Activated T-cell treated with anti-CD3 and anti-CD28 coated beads for 48 hours (primary cell): ENCODE data around the gene SPDEF.

Source experiments
- DNase-seq: peaks from one replicate; pipeline ENCODE4 v3.0.0-alpha.2; 2020; ENCODE audit warnings: low read depth

Gene SPDEF

DNA sequence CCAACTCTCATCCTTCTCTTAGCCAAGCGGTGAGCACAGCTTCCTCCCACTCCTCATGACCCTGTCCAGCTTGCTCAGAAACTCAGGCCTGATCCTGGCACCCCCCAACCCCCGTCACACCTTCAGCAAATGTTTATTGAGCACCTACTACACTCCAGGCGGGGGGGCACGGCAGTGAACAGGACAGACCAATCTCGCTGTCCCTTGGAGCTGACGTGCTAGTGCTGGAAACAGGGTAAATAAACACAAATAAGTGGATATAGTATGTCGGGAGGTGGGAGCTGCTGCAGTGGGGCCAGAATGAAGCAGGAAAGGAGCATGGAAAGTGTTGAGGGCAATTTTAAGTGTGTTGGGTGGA, 7.4 kb upstream of the SPDEF start:
- no peak for DNase-seq

DNA sequence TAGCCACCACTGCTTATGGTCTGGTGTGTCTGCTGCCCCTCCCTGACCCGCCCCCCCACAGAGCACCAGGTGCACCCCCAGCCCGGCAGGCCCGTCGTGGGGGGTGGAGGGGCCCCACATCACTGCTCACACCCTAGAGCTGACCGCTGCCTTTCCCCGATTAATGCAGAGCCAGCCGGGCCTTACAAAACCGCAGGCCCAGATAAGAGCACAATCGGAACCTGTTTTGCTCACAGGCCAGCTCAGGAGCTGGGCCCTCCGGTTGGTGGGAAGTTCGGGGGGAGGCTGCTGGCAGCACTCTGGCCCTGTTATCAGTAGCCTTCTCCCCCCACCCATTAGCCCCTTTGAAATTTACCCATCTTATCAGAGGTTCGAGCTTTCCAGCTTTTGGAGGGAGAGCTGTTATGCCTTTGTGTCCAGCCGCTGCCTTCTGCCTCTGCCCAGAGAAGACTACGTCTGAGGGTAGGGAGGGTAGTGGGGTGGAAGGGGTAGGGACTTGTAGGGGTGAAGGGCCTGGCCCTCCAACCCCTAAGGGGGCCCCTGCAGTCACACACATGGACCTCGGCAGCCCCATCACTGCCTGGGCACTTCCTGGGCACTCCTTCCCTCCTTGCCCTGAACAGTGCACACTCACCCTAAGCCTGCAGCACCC, 6.9 kb upstream of the SPDEF start:
- no peak for DNase-seq

- no peak for DNase-seq
Measured at GRCh38 chr6:34562350-34562749, 6.2 kb upstream of the SPDEF start.

DNA sequence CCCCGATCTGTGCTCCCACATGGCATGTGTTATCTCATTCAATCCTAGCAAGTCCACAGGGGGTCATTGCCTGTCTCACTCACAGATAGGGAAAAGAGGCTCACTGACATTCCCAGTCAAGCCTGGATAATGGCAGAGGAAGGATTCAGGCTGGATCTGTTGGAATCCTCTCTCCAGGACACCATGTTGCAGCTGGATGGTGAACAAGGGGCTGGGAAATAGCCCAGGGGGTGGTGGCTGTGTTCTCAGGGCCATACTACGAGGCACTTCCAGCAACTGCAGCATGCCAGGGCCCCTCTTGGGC, 5.0 kb upstream of the SPDEF start:
- no peak for DNase-seq

GRCh38 chr6:34560366-34561226, 4.5 kb upstream of the SPDEF start:
- no peak for DNase-seq

- DNase-seq = no peak
Measured at GRCh38 chr6:34559651-34560365, 3.7 kb upstream of the SPDEF start.

GRCh38 chr6:34558172-34558714, 2.1 kb upstream of the SPDEF start:
- no peak for DNase-seq

DNA sequence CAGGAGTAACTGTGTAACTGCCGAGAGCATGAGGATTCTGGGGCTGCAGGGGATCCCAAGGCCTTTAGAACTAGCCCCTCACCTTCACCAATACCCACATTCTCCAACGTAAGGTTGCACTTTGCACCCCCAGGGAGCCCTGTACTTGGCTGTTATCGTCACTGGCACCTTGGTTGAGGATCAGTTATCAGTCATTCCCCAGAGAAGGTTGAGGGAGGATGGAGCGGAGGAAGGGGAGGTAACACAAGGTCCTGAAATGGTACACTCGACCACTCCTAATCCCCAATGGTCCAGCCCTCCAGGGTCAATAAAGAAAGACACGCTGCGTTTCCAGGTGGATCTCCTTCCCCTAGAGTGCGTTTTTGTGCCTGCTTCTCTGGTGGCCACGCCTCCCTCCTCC, 1.1 kb upstream of the SPDEF start:
- DNase-seq = no peak

GRCh38 chr6:34556493-34556892, 364 bp upstream of the SPDEF start:
- no peak for DNase-seq

DNA sequence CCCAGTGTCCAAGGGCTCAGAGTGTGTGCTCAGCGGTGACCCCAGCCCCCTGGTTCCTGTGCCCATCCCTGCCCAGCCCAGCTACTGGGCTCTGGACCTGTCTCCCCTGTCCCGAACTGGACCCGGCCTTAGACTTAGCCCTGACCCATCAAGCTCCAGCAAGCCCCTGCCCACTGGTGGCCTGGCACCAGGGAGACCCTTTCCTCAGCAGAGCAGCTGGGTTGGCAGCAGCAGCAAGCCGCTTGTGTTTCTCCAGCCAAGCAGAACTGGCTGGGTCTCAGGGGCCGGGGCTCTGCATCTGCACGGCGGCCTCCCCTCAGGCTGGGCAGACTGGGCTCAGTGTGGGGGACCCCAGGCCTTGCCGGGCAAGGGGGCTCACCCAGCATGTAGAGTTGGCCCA, 801 bp downstream of the SPDEF start:
- DNase-seq = no peak

DNA sequence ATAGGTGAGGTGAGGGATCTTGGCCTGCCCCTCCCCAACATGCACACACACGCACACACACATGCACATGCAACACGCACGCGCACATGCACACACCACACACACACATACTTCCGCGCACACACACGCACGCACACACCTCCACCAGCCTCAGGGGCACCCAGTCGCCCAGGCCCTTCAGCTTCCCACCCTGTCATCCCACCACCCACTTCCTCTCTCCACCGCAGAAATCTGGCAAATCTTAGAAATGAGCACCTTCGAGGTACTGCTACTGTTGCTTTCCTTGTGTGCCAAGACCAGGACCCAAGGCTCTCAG, 1.2 kb downstream of the SPDEF start:
- DNase-seq = no peak

DNA sequence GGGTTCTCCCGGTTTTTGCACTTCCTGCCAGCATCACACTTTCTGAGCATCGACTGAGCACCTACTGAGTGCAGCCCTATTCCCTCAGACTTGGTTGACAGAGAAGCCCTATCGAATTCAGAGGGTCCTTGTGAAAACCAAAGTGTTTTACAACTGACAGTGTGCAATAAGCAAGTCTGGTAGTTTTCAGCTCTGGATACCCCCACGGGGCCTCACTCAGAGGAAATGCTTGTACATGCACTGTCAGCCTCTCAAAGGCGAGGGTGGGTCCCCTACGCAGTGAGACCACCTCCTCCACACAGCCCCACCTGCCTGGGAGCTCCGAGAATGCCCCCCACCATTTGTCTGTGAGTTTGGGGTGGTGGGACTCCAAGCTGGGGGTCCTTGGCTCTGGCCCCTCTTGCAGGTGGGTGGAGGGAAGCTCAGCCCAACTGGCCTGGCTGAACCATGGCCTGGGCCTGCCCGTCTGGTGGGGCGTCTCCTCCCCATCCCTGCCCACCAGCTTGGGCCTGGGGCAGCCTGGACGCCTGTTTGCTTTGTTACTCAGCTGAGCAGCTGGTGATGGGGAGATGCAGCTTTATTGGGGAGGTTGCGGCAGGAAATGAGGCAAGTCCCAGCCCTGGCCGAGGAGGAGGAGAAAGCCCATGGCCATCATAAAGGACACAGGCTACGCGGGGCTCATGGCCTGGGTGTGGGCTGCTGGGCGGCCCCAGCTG, 1.7 kb downstream of the SPDEF start:
- DNase-seq = no peak

DNA sequence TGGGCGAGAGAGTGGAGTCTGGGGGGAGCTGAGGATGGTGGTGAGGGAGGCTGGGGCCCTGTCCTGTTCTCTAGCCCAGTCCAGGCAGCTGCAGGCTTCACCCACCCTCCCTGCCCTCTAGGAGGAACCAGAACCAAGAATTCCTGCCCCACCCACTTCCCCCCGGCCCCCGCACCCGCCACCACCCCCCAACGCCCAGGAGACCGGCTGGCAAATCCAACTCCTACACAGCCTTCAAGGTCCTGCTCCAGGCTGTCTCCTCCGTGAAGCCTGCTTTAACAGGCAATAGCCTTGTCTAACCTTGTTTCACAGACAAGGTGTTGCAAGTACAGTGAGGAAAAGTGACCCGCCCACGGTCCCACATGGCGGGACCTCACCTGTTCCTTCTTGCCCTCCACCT, 2.4 kb downstream of the SPDEF start:
- DNase-seq = no peak

DNA sequence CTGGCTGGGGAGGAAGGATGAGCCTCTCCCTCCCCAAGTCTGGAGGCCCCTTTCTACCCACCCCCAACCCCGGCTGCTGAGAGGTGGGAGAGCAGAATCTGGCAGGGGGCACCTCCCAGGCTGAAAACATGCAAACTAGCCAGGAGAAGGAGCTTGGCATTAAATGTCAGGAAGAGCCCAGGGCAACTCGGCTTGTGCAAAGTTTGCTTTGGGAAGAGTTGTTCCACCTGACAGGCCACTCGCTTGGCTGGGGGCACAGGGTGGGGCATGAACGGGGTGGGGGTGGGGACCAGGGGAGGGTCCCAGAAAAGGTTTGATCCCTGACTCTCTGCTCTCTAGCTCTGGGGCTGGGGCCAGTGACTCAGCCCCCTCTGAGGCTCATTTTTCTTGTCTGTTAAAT, 3.0 kb downstream of the SPDEF start:
- no peak for DNase-seq

GRCh38 chr6:34552620-34553019, 3.5 kb downstream of the SPDEF start:
- DNase-seq = no peak

DNA sequence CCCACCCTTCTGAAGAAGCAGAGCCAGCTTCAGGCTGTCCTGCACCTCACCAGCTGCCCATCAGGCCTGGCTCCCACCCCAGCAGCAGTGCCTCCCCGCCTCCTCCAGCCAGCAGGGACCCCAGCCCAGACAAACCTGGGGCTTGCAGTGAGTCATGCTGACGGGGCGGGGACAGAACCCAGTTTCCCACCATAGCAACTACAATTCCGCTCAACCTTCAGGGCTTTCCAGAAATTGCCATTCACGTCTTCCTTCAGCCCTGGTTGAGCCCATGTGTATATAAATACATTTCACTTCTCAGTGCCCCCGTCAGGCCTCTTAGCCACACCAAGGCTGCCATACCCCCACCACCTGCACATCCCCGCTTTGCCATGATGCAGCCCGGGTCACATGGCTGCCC, 4.4 kb downstream of the SPDEF start:
- no peak for DNase-seq

DNA sequence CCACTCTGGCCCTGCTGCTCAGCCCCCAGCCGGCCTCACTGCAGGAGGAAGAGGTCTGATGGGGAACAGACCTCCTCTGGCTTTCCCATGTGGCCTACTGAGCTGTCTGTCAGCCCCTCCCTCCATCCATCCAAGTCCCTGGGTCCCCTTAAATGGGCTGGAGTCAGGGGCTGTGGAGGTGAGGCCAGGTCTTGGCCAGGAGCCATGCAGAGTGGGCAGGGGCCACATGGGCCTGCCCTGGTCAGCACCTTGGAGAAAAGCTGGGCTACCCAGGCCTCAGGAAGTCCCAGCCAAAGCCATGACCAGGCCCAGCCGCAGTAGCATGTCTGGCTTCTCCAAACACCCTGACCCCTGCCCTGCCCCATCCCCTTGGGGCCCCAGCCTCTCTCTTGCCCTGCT, 6.3 kb downstream of the SPDEF start:
- no peak for DNase-seq

DNA sequence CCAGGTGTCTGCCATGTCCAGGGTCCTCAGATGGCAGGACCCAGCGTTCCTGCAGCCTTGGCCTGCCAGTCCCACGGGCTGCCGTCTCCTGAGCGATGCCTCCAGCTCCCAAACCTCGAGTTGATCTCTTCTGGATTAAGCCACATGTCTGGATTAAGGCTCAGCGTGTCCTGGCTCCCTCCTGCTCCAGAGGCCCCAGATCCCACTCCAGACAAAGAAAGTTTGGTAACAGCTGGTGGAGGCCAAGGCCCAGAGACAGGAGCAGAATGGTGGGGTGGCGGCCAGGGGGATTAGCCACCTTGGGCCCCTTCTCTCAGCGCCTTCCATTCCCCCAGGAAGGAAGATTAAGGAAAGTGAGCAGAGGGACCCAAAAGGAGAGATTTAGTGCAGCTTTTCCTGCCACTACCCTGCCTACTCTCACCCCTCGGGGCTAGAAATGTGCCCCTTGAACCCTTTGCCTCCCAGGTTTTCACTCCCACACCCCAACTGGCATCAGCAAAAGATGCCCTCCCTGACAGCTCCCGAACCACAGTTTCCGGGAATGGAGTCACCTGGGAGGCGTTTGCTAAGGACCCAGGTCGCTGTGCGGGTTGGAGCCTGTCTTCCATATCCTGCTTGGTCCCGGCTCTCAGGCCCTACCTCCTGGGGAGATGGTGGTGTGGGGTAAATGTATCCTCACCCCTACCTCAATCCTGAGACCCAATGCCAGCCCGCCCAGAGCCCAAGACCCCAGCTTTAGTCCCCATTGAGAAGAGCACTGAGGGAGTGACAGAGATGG, 6.9 kb downstream of the SPDEF start:
- no peak for DNase-seq

DNA sequence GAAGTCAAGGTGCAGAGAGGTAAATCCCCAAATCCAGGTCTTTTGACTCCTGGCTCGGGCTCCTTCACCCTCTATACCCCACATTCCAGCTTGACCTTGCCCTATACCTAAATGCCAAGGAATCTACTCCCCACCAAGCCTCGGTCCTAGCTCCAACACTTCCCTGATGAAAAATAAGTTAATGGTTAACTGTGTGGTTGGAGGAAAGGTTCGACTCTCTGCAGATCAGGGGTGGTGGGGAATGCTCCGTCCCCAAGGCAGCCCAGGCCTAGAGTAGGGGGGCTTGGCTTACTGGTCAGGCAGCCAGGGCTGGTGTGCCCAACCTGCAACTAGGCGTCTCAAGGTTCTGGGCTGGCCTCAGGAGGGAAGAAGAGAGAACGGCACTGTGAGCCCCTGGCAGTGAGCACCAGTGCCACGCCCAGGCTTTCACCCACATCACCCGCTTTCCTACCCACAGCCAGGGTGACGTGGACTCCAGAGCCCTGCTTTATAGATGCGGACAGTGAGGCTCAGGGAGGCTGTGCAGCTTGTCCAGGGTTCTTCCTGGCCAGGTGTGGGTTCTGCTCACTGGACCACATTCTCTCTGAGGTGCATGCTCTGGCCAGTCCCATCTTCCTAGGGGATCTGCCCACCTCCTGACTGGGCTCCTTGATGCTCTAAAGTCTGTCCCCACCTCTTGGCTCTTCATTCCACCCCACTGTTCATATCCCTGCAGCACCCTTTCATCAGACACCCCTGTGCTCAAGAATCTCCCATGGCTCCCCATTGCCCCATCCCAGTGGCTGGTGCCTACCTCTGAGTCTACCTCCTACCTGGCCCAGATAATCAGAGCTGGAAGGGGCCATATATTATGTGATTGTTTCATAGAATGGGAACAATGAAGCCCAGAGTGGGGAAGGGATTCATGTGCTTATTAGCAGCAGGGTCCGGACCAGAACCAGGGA, 8.2 kb downstream of the SPDEF start:
- no peak for DNase-seq

- no peak for DNase-seq
Measured at GRCh38 chr6:34546551-34547321, 9.4 kb downstream of the SPDEF start.
